GM06990 (cell line): Measurements from ENCODE around the gene SLC6A17.

ENCODE experiments used
- DNase-seq: peaks from one replicate; pipeline ENCODE4 v3.0.0-alpha.2; 2011; ENCODE audit not compliant: insufficient read length; ENCODE audit errors: extremely low read depth
- H3K27me3 ChIP-seq: replicated peaks from 2 replicates; pipeline ENCODE4 v1.6.0; 2011; ENCODE audit warnings: low read length; ENCODE audit not compliant: control insufficient read depth, insufficient read depth
- H3K36me3 ChIP-seq: 2 replicates; pipeline ENCODE4 v1.5.1; 2011; ENCODE audit warnings: low read length; ENCODE audit not compliant: control insufficient read depth, insufficient read depth
- H3K4me3 ChIP-seq: replicated peaks from 2 replicates; pipeline ENCODE4 v1.5.1; 2011; ENCODE audit warnings: low read depth, mild to moderate bottlenecking, control low read depth, low read length
- TF ChIP-seq, protein P1 (sequence below): IDR thresholded peaks from 2 replicates; pipeline ENCODE4 v1.5.1; 2011; ENCODE audit warnings: low read length, control low read depth, mild to moderate bottlenecking, inconsistent platforms; ENCODE audit not compliant: insufficient read depth, poor library complexity, severe bottlenecking

The SLC6A17 gene

DNA sequence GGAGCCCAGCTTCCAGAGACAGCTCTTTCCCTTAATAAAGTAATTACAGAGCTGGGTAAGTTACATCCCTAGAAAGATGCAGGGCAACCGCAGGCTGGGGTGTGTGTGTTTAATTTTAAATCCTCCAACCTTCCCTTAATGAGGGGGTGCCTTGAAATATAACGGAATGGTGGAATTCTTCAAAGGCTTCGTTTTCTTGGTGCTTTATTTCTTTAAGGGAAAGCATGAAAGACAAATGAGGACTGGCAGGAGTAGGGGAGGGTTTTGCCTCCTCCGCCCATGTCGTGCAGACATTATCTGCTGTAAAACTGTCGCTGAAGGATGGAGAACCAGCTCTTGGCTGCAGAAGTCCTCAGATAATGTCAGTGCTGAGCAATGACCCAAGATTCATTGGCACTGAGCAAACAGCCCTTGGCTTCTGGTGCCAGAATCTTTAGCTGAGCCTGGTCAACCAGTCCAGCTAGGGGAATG, 15.5 kb downstream of the SLC6A17 start:
- DNase-seq, result no peak
- Histone ChIP-seq H3K4me3 (no peak overlapping the region), H3K27me3 (peaks cover 5% of the 10 kb centered on the region), H3K36me3 (no peaks in the 10 kb centered on the region)
- TF ChIP-seq, protein P1, sequence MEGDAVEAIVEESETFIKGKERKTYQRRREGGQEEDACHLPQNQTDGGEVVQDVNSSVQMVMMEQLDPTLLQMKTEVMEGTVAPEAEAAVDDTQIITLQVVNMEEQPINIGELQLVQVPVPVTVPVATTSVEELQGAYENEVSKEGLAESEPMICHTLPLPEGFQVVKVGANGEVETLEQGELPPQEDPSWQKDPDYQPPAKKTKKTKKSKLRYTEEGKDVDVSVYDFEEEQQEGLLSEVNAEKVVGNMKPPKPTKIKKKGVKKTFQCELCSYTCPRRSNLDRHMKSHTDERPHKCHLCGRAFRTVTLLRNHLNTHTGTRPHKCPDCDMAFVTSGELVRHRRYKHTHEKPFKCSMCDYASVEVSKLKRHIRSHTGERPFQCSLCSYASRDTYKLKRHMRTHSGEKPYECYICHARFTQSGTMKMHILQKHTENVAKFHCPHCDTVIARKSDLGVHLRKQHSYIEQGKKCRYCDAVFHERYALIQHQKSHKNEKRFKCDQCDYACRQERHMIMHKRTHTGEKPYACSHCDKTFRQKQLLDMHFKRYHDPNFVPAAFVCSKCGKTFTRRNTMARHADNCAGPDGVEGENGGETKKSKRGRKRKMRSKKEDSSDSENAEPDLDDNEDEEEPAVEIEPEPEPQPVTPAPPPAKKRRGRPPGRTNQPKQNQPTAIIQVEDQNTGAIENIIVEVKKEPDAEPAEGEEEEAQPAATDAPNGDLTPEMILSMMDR, result no peak

DNA sequence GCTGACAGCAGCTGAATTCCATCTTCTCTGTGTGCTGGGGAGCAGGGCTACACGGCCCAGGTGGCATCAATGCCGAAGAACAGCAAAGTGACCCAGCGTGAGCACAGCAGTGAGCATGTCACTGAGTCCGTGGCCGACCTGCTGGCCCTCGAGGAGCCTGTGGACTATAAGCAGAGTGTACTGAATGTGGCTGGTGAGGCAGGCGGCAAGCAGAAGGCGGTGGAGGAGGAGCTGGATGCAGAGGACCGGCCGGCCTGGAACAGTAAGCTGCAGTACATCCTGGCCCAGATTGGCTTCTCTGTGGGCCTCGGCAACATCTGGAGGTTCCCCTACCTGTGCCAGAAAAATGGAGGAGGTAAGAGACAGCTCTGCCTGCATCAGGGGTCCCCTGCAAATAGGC, 16.6 kb downstream of the SLC6A17 start:
- no peak for DNase-seq
- Histone ChIP-seq H3K4me3 (no peak overlapping the region), H3K36me3 (no peaks in the 10 kb centered on the region), H3K27me3 (peaks cover 5% of the 10 kb centered on the region)
- TF ChIP-seq, protein P1, result no peak

DNA sequence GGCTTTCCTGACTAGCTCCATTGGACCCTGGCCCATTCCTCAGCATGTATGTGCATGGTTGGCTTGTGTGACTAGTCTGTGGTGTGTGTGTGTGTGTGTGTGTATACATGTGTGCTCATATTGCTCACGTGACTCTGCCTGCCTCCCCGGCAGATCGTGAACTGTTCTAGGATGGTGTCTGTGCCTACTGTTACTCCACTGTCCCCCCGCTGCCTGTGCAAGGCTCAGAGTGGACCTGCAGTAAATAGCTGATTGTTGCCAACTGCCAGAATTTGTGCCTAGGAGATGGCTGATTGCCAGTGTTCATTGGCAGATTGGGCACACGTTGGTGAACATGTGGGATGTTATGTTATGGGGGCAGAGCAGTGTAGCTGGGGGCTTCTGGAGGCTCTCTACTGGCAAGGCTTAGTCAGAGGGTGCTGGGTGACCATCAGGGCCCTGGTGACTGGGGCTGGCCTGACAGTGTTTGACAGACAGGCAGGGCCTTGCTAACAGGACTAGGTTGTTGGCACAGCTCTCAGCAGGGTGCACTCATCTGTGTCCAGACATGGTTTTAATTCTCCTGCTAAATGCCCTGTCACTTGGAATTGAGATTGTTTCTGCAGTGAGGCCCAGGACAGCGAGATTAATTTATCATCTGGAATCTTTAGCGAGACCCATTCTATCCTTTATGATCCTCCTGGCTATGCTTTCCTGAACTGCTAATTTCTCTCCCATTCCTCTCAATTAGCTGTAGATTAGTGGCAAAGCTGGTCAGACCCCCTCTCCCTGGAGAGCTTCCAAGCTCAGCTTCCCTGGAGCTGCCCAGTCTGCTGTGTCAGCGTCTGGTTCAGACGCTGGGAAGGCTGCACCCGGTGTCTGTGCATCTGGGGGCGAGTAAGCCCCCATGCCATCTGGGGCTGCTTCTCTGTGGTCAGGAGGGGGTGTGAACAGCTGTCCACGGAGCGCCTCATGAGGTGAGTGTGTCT, 20.8 kb downstream of the SLC6A17 start:
- no peaks in the 10 kb centered on the region for H3K36me3 ChIP-seq
- DNase-seq, result no peak
- H3K27me3 ChIP-seq, result no peaks in the 10 kb centered on the region; the same call in 1 of the 2 replicates
- H3K4me3 ChIP-seq, result no peak overlapping the region
- TF ChIP-seq, protein P1, result no peak

DNA sequence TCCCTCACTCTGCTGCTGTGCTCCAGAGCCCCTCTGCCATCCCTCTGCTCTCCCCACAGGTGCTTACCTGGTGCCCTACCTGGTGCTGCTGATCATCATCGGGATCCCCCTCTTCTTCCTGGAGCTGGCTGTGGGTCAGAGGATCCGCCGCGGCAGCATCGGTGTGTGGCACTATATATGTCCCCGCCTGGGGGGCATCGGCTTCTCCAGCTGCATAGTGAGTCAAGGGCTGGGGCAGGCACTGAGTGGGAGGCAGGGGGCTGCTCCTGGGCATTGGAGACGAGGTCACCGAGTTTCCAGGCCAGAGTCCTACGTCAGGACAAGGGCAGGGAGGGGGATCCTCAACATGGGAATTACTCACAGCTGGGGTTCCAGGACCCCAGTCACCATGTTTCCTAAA, 21.7 kb downstream of the SLC6A17 start:
- TF ChIP-seq, protein P1, result no peak
- Histone ChIP-seq H3K36me3 (no peaks in the 10 kb centered on the region), H3K27me3 (no peaks in the 10 kb centered on the region; the same call in 1 of the 2 replicates), H3K4me3 (no peak overlapping the region)
- DNase-seq, result no peak

DNA sequence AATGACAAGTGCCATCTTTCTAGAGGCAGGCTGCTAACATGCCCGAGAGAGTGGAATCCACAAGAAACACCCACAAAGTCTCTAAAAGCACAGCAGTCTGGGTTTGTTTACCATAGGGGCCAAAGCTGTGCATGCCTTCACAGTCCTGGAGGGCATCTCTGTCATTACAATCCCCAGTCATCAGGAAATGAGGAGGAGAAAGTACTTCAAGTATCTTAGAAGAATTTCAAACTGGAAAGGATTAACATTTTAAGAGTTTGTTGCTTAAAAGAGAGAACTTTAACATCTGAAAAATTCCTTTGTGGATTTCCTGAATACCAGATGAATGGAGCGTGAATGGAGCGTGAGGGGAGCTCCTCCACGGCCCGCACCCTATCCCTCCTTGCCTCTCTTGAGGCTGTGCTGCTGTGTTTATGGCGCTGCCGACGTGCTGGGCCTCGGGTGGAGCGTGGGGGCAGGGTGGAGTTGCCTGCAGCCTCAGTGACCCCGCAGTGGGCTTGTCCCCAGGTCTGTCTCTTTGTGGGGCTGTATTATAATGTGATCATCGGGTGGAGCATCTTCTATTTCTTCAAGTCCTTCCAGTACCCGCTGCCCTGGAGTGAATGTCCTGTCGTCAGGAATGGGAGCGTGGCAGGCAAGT, 23.3 kb downstream of the SLC6A17 start:
- TF ChIP-seq, protein P1, result no peak
- no peaks in the 10 kb centered on the region for H3K36me3 ChIP-seq
- H3K4me3 ChIP-seq, result no peak overlapping the region
- H3K27me3 ChIP-seq, result no peaks in the 10 kb centered on the region; the same call in 1 of the 2 replicates
- no peak for DNase-seq
